GM10266 (cell line): ENCODE measurements around the gene BAHD1.

ENCODE experiments used
- DNase-seq: peaks from one replicate; pipeline ENCODE4 v3.0.0; 2012; ENCODE audit errors: extremely low spot score
- TF ChIP-seq, protein P1 (sequence below): IDR thresholded peaks from 2 replicates; pipeline ENCODE4 v1.5.1; 2012; ENCODE audit warnings: mild to moderate bottlenecking, low read depth; ENCODE audit not compliant: control insufficient read depth, insufficient read depth; ENCODE audit errors: missing control alignments

Gene BAHD1

DNA sequence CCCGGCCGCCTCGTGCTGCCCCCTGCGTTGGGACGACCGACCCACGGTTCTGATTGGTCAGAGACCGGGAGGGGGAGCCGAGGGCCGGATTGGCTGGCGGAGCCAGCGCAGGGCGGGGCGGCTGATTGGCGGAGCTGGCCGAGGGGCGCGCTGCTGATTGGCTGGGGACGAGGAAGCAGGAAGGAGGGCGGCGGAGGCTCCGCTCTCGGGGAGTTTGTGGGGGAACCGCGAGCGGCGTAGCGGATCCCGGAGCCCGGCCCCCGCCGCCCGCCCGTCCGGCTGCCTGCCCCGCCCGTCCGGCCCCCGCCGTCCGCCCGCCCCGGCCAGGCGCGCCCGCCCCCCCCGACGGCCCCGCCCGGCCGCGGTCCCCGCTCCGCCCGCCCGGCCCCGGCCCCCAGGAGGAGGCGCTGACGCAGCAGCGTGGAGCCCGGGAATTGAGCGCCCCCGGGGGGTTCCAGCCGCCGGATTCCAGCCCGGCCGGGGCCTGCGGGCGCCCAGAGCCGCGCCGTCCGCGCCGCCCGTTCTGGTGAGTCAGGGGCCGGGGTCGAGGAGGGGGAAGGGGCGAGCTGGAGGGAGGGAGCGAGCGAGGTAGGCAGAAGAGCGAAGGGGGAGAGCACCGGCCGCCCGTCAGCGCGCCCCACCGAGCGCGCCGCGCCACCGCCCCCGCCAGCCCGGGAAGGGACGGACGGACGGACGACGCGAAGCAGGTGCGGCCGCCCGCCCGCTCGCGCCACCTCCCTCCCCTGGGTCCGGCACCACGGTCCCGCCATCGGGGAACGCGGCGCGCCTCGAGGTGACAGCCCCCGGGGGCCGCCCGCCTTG is at the start of gene BAHD1:
TSS of gene BAHD1 (plus strand) at position 211 of the 822 bp plus-strand sequence. CDS start 17,512 bp downstream, outside the sequence.
- TF ChIP-seq, protein P1, sequence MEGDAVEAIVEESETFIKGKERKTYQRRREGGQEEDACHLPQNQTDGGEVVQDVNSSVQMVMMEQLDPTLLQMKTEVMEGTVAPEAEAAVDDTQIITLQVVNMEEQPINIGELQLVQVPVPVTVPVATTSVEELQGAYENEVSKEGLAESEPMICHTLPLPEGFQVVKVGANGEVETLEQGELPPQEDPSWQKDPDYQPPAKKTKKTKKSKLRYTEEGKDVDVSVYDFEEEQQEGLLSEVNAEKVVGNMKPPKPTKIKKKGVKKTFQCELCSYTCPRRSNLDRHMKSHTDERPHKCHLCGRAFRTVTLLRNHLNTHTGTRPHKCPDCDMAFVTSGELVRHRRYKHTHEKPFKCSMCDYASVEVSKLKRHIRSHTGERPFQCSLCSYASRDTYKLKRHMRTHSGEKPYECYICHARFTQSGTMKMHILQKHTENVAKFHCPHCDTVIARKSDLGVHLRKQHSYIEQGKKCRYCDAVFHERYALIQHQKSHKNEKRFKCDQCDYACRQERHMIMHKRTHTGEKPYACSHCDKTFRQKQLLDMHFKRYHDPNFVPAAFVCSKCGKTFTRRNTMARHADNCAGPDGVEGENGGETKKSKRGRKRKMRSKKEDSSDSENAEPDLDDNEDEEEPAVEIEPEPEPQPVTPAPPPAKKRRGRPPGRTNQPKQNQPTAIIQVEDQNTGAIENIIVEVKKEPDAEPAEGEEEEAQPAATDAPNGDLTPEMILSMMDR: peak; percentile 15

DNA sequence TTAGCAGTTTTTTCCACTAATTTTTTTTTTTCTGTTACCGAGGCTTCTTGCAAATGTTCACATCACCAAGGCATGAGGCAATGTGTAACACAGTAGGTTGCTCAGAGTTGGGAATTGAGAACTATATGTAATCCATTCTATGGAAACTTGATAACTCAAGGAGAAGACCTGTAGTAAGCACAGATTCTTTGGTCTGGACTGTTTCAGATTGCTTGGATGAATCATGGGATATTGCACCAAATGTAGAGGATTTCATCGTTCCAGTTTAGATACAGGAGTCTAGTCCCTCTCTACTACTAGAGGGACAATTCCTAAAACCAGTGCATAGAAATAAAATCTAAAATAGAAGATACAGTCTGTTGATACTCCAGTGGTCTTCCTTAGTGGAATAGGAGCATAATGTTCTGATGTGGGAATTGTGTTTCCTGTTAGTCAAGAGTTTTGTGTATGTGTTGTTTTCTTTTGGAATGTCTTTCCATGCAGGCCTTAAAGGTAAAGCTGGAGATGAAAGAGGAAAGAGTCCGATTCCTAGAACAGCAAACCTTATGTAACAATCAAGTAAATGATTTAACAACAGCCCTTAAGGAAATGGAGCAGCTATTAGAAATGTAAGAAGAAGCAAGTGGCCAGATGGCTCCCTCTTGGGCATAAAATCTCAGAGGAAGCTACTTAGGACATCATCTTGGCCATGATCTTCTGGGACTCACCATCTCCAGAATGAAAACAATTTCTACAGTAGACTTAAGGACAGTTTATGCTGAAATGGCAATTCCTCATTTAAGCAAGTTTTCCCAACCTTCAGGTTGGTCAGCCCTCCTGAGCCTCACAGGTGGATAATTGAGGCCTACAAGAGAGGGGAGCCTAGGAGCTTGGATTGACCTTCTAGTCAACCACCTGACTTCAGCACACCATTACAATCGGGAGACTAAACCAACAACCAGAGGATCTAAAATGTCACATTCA is 47.5 kb upstream of the BAHD1 start:
- TF ChIP-seq, protein P1: no peak
- DNase-seq: no peak

More for the DNA sequence above, at the start of gene BAHD1:
- peak; percentile 100 for DNase-seq

DNA sequence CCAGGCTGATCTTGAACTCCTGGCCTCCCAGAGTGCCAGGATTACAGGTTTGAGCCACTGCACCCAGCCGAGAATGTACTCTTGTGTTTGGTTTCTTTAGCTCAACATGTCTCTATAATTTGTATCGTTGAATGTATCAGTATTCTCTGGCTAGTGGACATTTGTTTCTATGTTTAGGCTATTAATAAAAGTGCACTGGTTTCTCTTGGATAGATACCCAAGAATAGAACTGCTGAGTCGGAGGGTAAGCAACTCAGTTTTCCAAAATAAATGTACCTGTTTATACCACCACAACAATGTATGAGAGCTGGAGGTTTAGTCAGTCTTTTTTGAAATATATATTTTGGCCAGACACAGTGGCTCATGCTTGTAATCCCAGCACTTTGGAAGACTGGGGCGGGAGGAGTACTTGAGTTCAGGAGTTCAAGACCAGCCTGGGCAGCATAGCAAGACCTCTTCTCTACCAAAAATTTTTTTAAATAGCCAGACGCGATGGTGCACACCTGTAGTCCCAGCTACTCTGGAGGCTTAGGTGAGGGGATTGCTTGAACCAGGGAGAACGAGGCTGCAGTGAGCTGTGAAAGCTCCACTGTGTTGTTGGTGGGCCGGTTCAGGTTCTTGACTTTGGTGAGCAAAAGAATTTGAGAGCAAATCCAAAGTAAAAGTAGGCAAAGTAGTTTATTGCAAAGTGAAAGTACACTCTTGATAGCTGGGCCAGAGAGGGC is 42.9 kb upstream of the BAHD1 start:
- no peak for DNase-seq
- TF ChIP-seq, protein P1: no peak

DNA sequence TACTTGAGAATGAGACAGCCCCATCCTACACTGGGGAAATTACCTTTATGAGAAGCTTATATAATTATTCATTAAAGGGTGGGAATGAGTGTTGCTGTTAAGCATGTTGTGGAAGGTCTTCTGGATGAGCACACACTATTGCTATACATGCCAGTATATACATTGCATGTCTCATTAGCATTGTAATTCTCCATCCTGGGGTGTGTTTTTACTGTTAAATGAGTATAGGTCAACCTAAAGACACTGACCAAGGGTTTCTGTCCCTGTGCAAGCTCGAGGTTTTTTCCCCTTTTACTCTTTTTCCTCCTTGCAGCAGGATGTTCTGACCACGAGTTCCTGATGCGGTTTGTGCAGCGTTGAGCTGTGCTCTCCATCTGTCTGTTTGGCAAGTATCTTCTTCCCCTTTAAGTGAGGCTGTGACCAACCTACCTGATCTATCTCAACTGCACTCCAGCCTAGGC is 42.3 kb upstream of the BAHD1 start:
- TF ChIP-seq, protein P1: no peak
- peak; percentile 32 for DNase-seq

DNA sequence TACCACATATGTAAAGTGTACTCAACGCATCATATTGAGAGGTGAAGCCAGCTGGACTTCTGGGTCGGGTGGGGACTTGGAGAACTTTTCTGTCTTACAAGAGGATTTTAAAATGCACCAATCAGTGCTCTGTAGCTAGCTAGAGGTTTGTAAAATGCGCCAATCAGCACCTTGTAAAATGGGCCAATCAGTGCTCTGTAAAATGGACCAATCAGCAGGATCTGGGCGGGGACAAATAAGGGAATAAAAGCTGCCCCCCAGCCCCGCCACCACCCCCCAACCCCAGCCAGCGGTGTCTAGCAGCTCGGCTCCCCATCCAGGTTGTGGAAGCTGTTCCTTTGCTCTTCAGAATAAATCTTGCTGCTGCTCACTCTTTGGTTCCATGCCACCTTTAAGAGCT is 41.4 kb upstream of the BAHD1 start:
- TF ChIP-seq, protein P1: no peak
- no peak for DNase-seq

DNA sequence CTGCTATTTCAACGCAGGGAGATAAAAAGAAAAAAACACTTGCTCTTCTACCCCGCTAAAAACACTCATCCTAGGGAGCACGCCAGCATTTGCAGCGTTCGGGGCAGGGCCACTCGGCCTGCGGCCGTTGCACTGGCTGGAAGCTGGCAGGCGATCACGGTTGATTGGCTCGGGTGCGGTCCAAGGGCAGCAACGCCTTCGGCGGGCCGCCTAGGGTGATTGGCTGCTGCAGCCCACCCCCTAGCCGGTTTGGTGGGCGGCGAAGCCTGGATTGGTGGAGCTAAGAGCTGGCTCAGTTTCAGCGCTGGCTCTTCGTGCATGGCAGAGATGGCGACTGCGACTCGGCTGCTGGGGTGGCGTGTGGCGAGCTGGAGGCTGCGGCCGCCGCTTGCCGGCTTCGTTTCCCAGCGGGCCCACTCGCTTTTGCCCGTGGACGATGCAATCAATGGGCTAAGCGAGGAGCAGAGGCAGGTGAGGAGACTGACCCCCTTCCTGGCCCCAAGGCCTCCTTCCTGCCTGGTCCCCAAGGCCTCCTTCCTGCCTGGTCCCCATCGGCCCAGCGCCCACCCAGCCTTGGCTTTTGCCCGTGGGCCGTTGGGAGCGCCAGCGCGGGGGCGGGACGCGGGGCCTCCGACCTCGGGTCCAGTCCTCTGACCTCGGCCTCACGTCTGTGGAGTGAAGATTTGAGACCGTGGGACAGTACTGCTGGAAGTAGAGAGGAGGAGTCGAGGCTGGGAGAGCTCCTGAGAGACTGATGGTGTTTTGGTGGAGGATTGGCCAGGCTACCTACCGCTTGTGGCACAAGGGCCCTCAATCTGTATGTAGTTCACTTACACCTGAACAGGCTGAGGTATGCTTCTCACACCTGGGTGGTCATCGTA is 35.0 kb upstream of the BAHD1 start, which contains the start of gene IVD:
TSS of gene IVD (plus strand) at position 295 of the 881 bp plus-strand sequence. CDS start at position 328, 33 bp downstream.
- peak; percentile 97 for DNase-seq

More for the DNA sequence above, 35.0 kb upstream of the BAHD1 start, which contains the start of gene IVD:
- TF ChIP-seq, protein P1: no peak
